NAMALWA (cell line): ENCODE measurements around the gene EXOC3L1.
A peak's percentile ranks its signal among the peaks of the same experiment; 100 is the strongest.

Source experiments
- DNase-seq: peaks from one replicate; pipeline ENCODE4 v3.0.0-alpha.2; 2015; ENCODE audit warnings: low spot score

EXOC3L1 gene

DNA sequence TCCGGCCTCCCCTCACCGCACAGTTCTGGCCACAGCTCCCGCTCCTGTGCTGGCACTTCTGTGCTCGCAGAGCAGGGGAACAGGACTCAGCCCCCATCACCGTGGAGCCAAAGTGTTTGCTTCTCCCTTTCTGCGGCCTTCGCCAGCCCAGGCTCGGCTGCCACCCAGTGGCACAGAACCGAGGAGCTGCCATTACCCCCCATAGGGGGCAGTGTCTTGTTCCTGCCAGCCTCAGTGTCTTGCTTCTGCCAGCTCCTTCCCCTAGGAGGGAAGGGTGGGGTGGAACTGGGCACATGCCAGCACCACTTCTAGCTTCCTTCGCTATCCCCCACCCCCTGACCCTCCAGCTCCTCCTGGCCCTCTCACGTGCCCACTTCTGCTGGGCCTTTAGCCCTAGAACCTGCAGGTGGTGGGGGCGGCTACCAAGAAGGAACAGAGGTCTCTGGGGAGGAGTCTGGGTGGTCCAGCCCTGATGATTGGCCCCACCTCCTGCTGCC is 8.3 kb upstream of the EXOC3L1 start:
- DNase-seq: peak; percentile 63

DNA sequence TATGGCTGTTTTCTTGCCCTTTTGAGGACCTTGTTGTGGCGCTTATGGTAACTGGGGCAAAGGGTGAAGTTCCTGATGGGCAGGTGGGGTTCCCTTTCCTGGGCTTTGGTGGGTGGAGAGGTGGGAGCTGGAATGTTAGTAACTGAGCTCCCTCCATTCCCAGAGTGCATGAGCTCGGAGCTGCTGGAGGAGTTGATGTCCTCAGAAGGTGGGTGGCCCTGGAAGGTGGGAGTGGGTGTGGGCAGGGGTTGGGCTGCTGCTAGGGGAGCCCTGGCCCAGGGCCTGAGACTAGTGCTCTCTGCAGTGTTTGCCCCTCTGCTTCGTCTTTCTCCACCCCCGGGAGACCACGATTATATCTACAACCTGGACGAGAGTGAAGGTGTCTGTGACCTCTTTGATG is 7.8 kb upstream of the EXOC3L1 start:
- DNase-seq: no peak

DNA sequence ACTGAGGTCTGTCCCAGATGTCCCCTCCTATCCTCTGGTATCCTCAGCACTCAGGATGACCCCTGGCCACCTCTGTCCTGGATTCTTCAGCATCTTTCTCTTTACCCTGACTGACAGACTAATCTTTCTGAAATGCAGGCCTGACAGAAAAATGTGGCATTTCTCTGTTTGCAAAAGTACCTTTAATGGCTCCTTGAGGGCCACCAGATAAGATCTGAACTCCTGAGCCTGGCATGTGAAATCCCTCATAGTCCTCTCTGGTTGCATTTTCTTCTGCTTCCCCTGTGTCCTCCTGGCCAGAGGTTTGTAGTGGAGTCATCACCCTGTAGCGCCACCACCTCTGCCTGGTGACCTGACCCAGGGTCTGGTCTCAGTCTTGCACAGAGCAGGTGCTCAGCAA is 6.9 kb upstream of the EXOC3L1 start:
- no peak for DNase-seq

DNA sequence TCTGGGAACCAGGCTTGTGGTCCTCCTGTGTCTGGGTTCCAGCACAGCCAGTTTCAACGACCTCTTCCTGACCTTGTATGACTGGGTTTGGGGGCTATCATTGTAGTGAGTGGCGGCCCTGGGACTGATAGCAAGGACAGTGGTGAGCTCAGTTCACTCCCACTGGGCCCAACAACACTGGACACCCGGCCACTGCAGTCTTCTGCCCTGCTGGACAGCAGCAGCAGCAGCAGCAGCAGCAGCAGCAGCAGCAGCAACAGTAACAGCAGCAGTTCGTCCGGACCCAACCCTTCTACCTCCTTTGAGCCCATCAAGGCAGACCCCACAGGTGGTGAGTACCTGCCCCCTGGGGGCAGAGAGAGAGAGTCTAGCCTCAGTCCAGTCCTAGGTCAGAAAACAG is 5.7 kb upstream of the EXOC3L1 start:
- DNase-seq: no peak

DNA sequence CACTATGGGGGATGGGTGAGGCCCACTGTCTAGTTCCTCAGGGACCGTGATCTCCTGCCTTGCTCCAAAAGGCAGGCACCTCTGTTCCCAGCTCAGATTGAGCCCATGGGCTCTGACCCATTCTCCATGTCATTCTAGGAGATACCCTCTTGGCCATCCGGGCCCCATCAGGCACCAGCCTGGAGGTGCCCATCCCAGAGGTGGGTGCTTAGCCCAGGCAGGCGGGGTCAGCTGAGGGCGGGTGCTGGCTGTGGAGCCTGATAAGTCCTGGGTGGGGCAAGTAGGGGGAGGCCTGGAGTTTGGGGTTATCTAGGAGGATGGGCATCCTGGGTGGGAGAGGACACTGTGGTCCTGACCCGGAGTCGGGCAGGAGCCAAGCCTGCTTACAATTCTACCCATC is 4.3 kb upstream of the EXOC3L1 start:
- no peak for DNase-seq

DNA sequence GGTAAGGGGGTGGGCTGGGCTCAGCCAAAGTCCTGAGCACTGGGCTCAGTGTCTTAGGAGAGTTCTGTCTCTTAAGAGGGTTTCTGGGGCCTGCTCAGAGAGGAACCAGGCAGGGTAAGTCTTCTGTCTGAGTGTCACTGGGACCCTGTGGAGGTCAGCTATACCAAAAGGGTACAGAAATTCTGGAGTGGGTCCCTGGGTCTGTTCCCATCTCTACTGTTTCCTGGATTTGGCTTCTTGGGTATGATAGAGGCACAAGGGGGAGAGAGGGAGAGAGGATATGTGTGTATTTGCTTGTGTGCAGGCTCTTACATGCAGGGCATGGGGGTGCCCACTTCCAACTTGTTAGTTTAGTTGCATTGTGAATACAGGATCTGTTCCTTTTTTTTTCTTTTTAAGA is 3.6 kb upstream of the EXOC3L1 start:
- DNase-seq: no peak

DNA sequence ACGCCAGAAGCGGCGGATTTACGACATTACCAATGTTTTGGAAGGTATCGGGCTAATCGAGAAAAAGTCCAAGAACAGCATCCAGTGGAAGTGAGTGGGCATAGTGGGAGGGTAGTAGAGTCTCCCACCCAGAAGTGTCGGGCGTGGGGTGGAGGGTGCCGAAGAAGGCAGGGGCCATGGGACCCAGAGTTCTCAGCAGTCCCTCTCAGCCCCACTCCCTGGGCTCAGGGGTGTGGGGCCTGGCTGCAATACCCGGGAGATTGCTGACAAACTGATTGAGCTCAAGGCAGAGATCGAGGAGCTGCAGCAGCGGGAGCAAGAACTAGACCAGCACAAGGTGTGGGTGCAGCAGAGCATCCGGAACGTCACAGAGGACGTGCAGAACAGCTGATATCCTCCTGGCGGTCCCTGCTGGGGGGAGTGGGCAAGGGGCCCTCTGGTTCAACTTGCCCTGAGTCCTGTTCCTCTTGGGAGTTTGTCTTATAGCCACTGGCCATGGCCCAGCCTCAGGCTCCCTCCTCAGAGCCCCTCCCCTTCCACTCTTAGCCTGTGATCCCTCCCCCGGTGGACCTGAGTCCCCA is 2.9 kb upstream of the EXOC3L1 start:
- DNase-seq: no peak

DNA sequence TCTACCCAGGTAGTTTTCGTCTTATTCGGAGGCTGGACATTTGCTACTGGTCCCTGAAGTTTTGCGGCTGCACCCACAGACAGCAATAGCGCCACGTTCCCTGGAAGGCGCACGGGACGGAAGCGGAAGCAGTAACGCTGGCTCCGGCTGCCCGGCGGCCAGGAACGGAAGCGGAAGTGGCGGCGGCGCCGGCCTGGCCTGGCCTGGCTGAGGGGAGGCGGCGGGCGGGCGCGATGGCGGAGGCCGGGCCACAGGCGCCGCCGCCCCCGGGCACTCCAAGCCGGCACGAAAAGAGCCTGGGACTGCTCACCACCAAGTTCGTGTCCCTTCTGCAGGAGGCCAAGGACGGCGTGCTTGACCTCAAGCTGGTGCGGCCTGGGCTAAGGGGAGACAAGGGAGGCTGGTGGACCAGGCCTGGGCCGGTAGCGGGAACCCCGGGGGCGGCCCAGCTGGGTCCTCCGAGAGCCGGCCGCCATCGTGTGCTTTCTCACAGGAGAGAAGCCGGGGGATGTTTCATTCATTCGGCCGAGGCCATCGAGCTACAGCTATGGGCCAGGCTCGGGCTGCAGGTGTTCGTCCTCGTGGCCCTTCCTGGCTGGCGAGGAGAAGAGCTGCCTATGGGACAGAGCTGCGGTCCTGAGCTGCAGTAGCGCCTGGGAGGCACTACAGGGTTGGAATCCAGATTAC is 2.2 kb upstream of the EXOC3L1 start, which contains the start of gene E2F4:
Gene E2F4, plus strand, starts transcription at position 161 of the 687 bp plus-strand sequence. Its CDS starts 73 bp downstream, at position 234.
- peak; percentile 93 for DNase-seq

DNA sequence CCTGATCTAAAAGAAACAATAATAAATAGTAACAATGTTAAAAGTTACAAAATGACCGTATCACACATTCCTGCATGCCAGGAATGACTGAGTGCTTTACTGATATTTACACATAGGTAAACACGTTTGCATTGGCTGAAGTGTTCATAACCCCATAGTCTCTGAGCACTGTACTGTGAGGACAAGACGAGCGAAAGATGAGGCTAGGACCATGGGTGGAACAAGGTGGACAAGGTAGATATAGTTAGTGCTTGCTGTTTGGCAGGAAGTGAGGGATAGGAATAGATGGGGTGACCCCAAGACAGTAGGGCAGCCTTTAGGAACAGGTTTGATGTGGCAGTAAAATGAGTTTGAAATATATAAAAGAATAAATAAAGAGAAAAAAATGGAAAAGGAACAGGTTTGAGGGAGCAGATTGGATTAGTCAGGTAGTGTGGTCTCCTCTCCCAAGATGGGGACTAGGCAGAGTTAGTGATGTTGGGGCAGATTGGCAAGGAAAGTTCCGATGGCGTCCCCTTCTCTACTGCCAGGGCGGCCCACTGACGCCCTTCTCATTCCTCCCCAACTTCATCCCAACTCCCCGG is 1.6 kb upstream of the EXOC3L1 start:
- no peak for DNase-seq

DNA sequence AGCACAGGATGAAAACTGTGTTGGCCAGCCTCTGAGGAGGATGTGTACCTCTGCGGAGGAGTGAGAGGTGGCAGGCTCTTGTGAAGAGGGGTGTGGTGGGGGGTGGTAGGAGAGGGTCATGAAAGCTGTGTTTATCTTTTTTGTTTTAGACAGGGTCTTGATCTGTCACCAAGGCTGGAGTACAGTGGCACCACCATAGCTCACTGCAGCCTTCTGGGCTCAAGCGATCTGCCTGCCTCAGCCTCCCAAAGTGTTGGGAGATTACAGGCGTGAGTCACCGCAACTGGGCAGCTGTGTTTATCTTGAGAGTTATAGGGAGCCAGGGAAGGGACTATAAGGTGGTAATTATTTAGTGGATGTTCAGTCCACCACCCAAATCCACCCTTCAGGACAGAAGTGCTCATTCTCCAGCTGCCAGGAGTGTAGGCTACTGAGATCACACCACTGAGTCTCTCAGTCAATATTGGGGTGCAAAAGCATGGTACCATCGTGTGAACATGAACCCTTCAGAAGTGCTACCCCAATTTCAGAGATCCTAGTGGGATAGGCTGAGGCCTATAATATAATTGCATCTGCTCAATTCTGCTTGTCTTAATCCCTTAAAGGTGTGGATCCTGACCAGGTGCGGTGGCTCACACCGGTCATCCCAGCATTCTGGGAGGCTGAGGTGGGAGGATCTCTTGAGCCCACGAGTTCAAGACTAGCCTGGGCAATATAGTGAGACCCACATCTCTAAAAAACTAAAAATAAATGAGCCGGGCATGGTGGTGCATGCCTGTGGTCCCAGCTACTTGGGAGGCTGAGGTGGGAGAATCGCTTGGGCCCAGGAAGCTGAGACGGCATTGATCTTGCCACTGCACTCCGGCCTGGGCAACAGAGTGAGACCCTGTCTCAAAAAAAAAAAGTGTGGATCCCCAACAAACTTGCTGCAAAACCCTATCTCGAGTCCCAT is 788 bp upstream of the EXOC3L1 start:
- DNase-seq: no peak

DNA sequence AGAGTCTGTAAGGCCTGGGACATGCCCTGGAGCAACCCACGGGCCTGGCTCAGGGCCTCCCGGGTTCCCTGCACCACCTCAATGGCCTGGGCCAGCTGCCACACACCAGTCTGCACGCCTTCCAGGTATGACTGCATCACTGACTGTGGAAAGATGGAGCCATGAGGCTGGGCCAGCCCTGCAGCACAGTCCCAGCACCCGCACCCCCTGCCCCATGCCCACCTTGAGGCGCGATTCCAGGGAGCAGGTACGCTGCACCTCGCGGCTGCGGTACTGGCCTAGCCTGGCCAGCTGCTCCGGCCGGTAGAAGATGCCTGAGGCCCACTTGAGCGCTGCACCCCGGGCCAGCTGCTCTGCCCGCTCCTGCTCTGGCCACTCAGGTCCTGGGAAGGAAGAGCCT is 1.1 kb downstream of the EXOC3L1 start:
- no peak for DNase-seq

DNA sequence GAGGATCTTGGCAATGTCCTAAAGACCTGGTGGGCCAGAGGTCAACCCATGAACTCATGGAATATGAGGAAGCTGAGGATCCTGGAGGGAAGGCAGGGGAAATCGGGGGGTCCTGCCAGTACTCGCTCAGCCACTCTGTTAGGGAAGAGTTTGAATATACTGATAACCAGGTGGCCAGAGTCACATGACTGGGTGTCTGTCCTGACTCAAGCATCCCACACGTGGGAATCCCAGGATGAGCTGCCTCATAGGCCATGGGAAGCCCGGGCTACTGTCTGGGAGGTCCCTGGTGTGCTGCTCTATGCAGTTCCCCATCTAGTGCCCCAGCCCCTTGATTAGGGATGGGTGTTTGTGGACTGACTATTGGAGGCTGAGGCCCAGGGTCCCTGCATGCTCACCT is 1.6 kb downstream of the EXOC3L1 start:
- no peak for DNase-seq

DNA sequence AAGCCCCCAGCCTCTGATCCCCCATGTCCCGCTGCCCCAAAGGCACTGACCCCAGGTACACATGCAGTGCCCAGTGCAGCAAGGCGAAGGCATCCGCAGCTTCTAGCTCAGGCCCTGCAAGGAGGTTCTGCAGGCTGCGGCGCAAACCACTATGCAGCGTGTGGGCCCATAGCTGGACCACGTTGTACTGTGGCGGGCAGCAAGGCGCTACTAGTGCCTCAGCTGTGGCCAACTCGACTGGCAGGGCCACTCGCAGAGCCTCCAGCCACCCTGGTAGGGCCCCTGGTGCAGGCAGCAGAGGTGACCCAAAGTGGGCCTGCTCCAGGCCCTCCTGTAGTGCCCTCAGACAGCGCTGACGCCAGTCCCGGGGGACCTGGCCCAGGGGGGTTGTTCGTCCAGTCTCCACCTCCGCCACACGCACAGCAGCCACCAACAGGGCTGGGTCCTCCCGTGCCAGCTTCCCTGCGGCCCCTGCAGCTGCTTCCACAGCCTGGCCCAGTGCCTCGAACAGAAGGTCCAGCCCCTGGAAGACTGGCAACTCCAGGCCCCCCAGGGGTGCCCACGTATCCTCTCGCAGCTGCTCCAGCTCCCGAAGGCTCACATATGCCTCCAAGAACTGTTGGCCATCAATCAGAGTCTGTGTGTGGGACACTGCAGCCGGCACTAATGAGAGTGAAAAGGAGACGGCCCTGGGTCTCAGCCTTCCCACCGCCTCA is 2.6 kb downstream of the EXOC3L1 start:
- no peak for DNase-seq

DNA sequence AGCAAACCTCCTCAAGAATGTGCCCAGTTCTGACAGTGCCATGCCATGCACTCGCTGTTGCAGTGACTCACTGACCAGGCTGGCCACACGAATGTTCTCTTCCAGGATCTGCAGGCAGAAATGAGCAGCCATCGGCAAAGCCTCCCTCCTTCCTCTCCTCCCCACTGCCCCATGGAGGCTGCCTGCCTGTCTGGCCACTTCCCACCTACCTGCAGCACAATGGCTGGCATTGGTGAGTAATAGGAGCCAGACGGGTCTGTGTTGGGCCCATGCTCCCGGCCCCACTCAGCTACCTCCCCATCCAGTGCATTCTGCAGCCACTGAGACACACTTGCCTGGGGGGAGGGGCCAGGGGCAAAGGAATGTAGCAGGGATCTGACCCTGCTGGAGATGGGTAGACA is 3.4 kb downstream of the EXOC3L1 start:
- DNase-seq: no peak

DNA sequence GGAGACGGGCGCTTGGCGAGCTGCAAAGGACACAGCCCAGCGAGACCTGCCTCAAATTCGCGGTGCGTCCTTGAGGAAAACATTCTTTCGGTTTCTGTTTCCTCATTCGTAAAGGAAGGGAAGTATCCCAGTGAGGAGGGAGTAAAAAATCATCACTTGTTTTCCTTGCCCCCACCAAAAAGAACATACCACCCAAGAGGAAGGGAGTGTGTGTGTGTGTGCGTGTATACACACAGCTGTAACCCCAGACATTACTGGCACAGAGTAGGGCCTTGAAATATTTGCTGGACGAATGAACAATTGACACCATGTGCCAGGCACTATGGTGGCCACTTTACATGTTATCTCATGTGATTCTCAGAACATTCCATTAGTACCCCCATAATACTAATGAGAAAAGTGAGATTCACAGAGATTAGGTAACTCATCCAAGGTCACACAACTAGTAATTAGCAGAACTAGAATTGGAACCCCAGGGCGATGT is 4.2 kb downstream of the EXOC3L1 start:
- no peak for DNase-seq

DNA sequence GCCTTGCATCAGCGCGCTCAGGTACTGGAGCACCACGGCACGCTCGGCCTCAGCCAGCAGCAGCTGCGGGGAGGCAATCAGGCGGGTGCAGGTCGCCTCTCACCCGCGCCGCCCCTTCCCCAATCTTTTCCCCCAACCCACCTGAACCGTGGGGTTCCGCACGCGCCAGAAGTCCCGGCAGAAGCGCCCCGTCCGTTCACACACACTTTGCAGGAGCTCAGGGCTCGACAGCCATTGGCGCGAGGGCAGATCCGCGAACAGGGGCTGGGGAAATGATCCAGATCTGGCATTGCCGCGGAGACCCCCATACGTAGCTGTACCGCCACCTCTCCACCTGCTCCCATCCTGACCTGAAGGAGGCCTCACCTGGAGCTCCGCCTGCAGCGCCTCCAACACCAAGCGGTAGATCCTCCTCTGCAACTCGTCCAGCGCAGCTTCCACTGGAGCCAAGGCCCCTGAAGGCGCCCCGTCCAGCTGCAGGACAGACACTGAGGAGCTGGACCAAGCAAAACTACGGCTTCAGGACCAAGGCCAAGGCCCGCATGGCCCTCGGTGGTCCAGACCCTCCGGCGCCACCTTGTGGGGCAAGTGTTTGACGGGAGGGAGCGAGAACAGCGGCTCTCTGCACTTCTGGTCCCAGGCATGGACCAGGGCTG is 4.8 kb downstream of the EXOC3L1 start:
- peak; percentile 90 for DNase-seq

DNA sequence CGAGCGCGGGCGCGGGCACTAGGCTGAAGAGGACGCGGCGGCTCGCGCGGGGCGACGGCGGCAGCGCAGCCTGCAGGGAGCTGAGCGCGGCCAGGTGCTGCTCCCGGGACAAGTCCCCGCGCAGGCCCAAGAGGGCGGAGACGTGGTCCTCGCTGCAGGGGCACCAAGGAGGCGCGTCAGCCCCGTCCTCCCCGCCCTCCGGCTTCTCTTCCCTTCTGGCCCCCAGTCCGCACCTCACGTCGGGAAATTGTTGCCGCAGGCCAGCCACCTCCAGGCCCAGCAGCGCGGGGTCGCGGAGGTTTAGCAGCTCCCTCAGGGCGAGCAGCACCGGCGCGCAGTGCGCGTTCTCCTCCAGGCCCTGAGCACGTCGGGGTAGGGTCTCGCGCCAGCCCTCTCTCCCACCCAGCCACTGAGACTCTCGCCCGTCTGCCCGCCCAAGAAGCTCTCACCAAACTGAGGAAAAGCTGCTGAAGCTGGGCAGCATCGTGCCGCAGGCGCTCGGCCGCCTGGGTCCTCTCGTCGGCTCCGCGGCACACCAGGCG is 5.4 kb downstream of the EXOC3L1 start:
- no peak for DNase-seq

DNA sequence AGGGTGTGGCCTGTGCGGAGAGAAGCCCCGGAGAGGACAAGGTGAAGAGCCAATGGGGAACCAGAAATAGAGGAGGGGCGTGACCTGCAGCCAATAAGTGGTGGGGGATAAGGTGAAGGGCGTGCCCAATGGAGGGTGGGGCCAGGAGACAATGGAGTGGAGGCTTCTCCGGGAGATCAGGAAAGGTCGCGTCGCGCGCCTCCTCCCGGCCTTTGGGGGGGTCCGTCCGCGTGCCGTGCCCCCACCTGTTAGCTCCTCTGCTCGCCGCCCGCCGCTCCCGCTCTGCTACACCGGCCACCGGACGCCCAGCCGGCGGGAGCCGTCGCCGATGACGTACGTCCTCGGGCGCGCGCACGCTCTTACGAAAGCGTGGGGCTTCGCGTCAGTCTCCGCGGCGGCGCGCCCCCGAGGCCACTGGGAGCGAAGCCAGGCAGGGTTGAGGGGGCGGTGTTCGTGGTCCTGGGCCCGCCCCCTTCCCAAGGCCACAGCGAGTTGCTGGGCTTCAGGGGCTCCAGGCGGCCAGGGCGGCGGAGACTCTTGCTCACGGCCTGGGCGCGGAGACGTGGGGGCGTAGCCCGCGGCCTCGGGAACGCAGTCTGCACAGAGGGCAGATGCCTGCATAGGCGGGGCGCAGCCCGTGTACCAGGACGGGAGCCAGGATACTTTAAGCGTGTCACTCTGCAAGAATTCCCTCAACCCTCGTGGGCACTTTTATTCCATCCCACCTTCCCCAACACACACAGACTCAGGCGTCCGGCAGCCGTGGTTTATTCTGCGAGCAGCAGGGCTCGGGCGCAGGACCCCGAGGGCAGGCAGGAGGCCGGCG is 6.1 kb downstream of the EXOC3L1 start, which contains the start of gene MATCAP1:
Gene MATCAP1, minus strand, starts transcription at position 337 of the 826 bp plus-strand sequence. CDS start 3,353 bp downstream, outside the sequence.
- peak; percentile 99 for DNase-seq

DNA sequence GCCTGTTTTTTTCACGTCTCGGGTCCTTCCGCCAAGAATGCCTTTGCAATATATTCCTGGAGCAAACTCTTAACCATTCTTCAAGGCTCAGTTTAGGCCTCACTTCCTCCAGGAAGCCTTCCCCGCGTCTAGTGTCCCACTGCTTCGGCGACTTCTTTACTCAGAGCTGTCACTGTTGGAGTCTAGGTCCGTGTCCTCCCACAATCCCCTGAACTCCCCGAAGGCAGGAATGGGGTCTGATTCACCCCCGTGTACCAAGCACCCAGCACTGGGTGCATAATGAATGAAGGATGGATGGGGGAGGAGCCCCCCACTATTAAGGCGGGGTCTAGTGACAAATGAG is 6.7 kb downstream of the EXOC3L1 start:
- no peak for DNase-seq

DNA sequence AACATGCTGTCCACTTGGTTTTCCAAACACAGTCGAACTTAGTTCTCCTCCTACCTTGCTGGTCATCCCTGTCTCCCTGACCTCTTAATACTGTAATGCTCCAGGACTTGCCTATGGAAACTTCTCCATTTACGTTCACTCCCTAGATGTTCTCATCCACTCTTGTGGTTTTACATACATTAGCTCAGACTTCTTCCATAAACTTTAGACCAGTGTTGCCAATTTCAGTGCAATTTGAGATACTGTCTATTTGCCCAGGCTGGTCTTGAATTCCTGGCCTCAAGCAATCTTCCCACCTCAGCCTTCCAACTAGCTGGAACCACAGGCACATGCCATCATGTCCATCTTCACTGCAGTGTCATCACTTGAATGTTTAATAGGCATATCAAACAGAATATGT is 7.6 kb downstream of the EXOC3L1 start:
- DNase-seq: no peak
